NCI-H2107 (cell line): ENCODE results near the gene ASS1.
A peak's percentile ranks its signal among the peaks of the same experiment; 100 is the strongest.

Experiments used
- DNase-seq: peaks from one replicate; lab custom pipeline; 2025; lab: John Stamatoyannopoulos, UW

Gene ASS1

GRCh38 chr9:130531670-130532069 is 86.9 kb downstream of the ASS1 start:
- no peak for DNase-seq

GRCh38 chr9:130532426-130533080 is 87.8 kb downstream of the ASS1 start:
- DNase-seq: no peak

- DNase-seq: peak; percentile 87
Measured at GRCh38 chr9:130535818-130536521, 91.2 kb downstream of the ASS1 start.

DNA sequence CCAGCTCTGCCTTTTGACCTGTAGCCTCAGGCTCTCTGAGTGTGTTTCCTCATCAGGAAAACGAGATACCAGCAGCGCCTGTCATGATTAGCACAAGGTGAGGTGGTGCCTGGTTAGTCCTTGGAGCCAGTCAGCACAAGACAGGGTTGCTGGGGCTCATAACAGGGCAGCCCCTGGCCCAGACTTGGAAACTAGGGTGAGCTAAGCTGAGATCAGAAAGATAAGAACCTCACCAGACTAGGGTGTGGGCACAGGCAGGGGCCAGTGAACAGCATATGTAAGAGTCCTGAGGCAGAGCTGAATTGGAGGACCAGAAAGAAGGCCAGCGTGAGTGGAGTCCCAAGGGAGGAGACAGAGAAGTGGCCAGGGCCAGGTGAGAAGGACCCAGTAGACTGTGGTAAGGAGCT is 91.9 kb downstream of the ASS1 start:
- no peak for DNase-seq

DNA sequence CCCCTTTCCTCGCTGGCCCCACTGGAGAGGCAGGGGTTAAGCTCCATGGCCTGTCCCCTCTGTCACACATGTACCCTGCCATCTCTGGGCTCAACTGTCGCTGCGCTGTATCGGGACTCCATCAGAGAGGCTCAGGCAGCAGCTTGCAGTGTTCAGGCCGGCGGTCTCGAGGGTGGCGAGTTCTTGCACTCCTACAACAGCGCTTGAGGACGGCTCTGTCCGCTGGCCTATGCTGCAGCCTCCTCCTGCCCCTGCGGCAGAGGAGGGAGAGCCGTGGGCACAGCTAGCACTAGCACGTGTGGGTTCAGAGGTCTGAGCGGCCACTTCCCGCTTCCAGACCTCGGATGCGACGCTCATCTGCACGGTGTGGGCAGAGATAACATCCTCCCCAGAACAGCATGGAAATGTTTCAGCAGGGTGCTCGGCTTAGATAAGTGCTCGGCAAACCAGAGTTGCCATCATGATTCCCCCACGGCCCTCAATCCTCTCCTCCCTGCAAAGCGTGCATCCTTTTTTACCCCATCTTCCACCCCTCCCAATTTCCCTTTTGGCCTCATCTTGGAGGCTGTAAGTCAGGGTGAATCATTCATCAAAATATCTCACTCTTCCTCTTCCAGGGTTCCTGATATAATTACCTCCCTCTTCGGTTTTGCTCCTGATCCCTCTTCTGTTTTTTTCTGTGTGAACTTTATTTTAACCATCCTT is 92.7 kb downstream of the ASS1 start:
- no peak for DNase-seq

- no peak for DNase-seq
Measured at GRCh38 chr9:130539420-130540223, 94.9 kb downstream of the ASS1 start.

- no peak for DNase-seq
Measured at GRCh38 chr9:130541533-130541932, 96.8 kb downstream of the ASS1 start.

- DNase-seq: no peak
Measured at GRCh38 chr9:130542038-130542437, 97.3 kb downstream of the ASS1 start.

DNA sequence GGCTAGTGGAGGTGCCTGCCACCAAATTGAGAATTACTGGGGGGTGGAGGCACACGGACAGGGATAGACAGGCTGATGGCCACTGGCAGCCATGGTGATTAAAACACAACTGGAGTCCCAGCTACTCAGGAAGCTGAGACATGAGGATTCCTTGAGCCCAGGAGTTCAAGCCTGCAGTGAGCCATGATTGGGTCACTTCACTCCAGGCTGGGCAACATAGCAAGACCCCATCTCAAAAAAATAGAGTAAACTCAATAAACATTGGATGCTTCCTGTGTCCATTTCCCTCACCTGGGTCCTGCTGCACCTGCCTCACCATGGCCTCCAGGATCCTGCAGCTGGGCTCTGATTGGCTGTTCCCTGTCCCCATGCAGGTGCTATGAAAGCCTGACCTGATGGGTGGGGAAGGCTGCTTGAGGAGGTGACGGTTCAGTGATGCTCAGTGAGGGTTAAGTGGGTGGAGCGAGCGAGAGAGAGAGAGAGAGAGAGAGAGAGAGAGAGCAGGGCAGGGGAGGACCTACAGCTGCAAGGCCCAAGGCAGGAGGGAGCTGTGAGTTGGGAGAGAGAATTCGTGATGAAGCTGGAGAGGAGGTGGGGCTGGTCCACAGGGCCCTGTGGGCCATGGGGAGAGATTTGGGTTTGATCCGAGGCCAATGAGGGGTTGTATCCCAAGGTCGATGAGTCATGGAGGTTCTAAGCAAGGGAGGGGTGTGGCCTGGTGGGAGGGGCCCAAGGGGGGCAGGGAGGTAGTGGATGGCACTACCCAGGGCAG is 97.9 kb downstream of the ASS1 start:
- no peak for DNase-seq

GRCh38 chr9:130543368-130543767 is 98.6 kb downstream of the ASS1 start:
- DNase-seq: no peak

GRCh38 chr9:130543859-130544258 is 99.1 kb downstream of the ASS1 start:
- no peak for DNase-seq

DNA sequence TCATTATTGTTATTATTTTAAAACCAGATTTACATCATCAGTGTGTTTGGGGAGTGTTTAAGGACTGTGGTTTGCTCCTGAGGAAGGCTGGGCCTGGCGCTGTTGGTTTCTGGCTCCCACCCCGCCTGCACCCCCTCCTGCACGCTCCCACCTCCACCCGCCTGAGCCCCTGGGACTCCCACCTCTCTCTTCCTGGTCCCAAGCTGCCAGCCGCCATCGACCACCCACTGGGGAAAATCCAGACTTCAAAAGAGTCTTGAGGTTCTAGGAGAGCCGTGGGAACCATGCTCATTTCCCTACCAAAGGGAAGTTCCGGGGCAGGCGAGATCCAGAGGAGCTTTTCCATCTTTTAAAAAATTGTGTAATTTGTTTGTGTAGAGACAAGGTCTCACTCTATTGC is 99.6 kb downstream of the ASS1 start:
- DNase-seq: no peak

DNA sequence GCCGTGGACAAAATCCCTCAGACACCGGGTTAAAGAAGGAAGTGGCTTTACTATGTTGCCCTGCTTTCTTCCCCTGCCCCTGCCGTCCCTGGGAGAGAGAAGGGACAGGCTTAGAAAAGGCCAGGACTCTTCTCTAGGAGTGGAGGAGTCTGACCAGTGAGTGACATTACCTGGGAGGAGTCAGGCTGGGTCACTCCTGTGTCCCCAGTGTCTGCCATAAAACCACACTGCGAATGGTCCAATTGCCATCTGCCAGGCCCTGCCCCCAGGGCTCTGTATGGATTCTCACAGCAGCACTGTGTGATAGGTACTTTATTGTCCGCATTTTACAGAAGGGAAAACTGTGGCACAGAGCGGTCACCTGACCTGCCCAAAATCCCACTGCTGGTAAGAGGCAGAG is 103.3 kb downstream of the ASS1 start:
- DNase-seq: no peak

- DNase-seq: no peak
Measured at GRCh38 chr9:130549093-130549735, 104.5 kb downstream of the ASS1 start.
